Measurements from ENCODE around the gene CDH1. TPM values are rescaled to one million over a fixed set of nuclear protein-coding genes. Genes with fewer than 3 reads are reported as not detected.
"Not testable (repeated sequence)": the region's sequence is repeated elsewhere in the genome, so short reads cannot be mapped to it uniquely, and the experiment has no call there.

The CDH1 gene
- total RNA-seq, 4 donors from 2014 or later, result 17.9 to 32.9 (median 20.2) TPM

GRCh38 chr16:68784226-68784625, 47.1 kb downstream of the CDH1 start:
- Histone ChIP-seq H3K27ac (peak overlapping the region in 1 of 4 donors; percentile 25), H3K4me1 (peaks cover 0 to 11% (median 3%) of the 10 kb centered on the region in 4 donors), H3K36me3 (no peaks in the 10 kb centered on the region), H3K4me3 (no peak overlapping the region), H3K27me3 (no peaks in the 10 kb centered on the region), H3K9me3 (no peaks in the 10 kb centered on the region)
- TF ChIP-seq EP300 (IDR thresholded peaks at IDR 0.05), result no peak
- no peak for TF ChIP-seq POLR2A (IDR thresholded peaks at IDR 0.05)
- TF ChIP-seq CTCF (IDR thresholded peaks at IDR 0.05), result no peak
- 63 to 72% methylated on average over 5 of the region's 5 CpGs for WGBS, 2 donors
- no peak for DNase-seq (ENCODE audit: low spot score in 2 of 2)

GRCh38 chr16:68784721-68785120, 47.6 kb downstream of the CDH1 start:
- Histone ChIP-seq H3K9me3 (no peaks in the 10 kb centered on the region), H3K27ac (peak overlapping the region in 1 of 4 donors; percentile 25), H3K27me3 (no peaks in the 10 kb centered on the region), H3K4me1 (peaks cover 0 to 11% (median 3%) of the 10 kb centered on the region in 4 donors), H3K4me3 (no peak overlapping the region), H3K36me3 (no peaks in the 10 kb centered on the region)
- DNase-seq (ENCODE audit: low spot score in 2 of 2), result no peak
- TF ChIP-seq CTCF (IDR thresholded peaks at IDR 0.05), result no peak
- no peak for TF ChIP-seq POLR2A (IDR thresholded peaks at IDR 0.05)
- 76 to 81% methylated on average over 2 of the region's 2 CpGs for WGBS, 2 donors

- no peak for DNase-seq (ENCODE audit: low spot score in 2 of 2)
- TF ChIP-seq POLR2A (IDR thresholded peaks at IDR 0.05) (no peak), CTCF (IDR thresholded peaks at IDR 0.05) (no peak), EP300 (IDR thresholded peaks at IDR 0.05) (no peak)
- peak overlapping the region in 2 of 4 donors; percentile 55 to 78 for H3K27ac ChIP-seq
- peaks cover 0 to 20% (median 3%) of the 10 kb centered on the region in 4 donors for H3K4me1 ChIP-seq
- H3K9me3 ChIP-seq, result no peaks in the 10 kb centered on the region
- H3K27me3 ChIP-seq, result no peaks in the 10 kb centered on the region
- no peak overlapping the region for H3K4me3 ChIP-seq
- no peaks in the 10 kb centered on the region for H3K36me3 ChIP-seq
- 53 to 62% methylated on average over 3 of the region's 3 CpGs for WGBS, 2 donors
Measured at GRCh38 chr16:68785715-68786114, 48.6 kb downstream of the CDH1 start.

- peak overlapping the region in 3 of 4 donors; percentile 29 to 82 (median 79) for H3K27ac ChIP-seq
- H3K4me1 ChIP-seq, result peaks cover 0 to 24% (median 3%) of the 10 kb centered on the region in 4 donors
- H3K36me3 ChIP-seq, result no peaks in the 10 kb centered on the region
- no peaks in the 10 kb centered on the region for H3K9me3 ChIP-seq
- H3K27me3 ChIP-seq, result no peaks in the 10 kb centered on the region
- DNase-seq (ENCODE audit: low spot score in 2 of 2), result no peak
- 22 to 26% methylated on average over 7 of the region's 7 CpGs for WGBS, 2 donors
- H3K4me3 ChIP-seq, result no peak overlapping the region
- TF ChIP-seq CTCF (IDR thresholded peaks at IDR 0.05) (no peak), EP300 (IDR thresholded peaks at IDR 0.05) (peak in 1 of 2 donors; percentile 65), POLR2A (IDR thresholded peaks at IDR 0.05) (no peak)
Measured at GRCh38 chr16:68786685-68787418, 49.8 kb downstream of the CDH1 start.

- H3K27me3 ChIP-seq; H3K4me3 ChIP-seq; H3K9me3 ChIP-seq; DNase-seq (ENCODE audit: low spot score in 2 of 2); H3K36me3 ChIP-seq: not testable (repeated sequence)
- peaks cover 0 to 24% (median 3%) of the 10 kb centered on the region in 4 donors for H3K4me1 ChIP-seq
- WGBS, 2 donors, result 50 to 57% methylated on average over 1 of the region's 1 CpG
- H3K27ac ChIP-seq, result peak overlapping the region in 2 of 4 donors; percentile 79 to 82
Measured at GRCh38 chr16:68787419-68787807, 50.3 kb downstream of the CDH1 start.

Data from tibial nerve (tissue), 4 donors.